Pancreas (tissue), 10 donors: ENCODE data around the gene TRIM4. TPM values are rescaled to one million over a fixed set of nuclear protein-coding genes. Genes with fewer than 3 reads are reported as not detected.

Experiments
- ATAC-seq, 4 donors: fragments of 200-7000 bp; cut with Tn5 transposase; one replicate each; pipeline versions ENCODE4 v1.8.0 to v1.9.1; 2020; ENCODE audit warnings: mild to moderate bottlenecking in 4 of 4, moderate library complexity in 4 of 4
- DNase-seq, 6 donors: peaks; one replicate each; pipeline ENCODE4 v3.0.0-alpha.2; 2020
- FAIRE-seq: peaks from 2 replicates; lab custom pipeline; 2012; peaks lifted over from hg19 to GRCh38; lab: Jason Lieb, UNC
- H3K27ac ChIP-seq, 4 donors: fragments of 200-600 bp; sonication (generic); 1 replicate in 3 of 4; 2 replicates in 1 of 4; pipeline versions ENCODE4 v1.5.0 to v1.8.0; 2020
- H3K27me3 ChIP-seq, 4 donors: fragments of 200-600 bp; one replicate each; pipeline ENCODE4 v1.8.0; 2021
- H3K36me3 ChIP-seq, 3 donors: fragments of 200-600 bp; sonication (generic) in 1 of 3; one replicate each; pipeline versions ENCODE4 v1.5.0 to v1.8.0; 2020 to 2021
- H3K4me1 ChIP-seq, 3 donors: fragments of 200-600 bp; one replicate each; pipeline ENCODE4 v1.8.0; 2021
- H3K4me3 ChIP-seq, 4 donors: fragments of 200-600 bp; sonication (generic) in 2 of 4; one replicate each; pipeline versions ENCODE4 v1.5.0 to v1.8.0; 2020 to 2021
- H3K9me3 ChIP-seq, 4 donors: fragments of 200-600 bp; one replicate each; pipeline ENCODE4 v1.8.0; 2021
- WGBS, 2 donors: extraction: QIAGEN DNeasy Blood & Tissue Kit; methylation state at CpG; one replicate each; pipeline ENCODE4 v1.1.7; 2013; 5-methylcytosine and 5-hydroxymethylcytosine counted together
- intact Hi-C, 3 donors: fragments of 100-400 bp; cut with DNase I; formaldehyde crosslinking; loops; one replicate each; pipeline versions ENCODE4 v1.11.1 to v1.14.2; 2022
- polyA plus RNA-seq, 2 donors: library from polyadenylated mRNA; stranded (reverse); fragments of 200-250 nt; gene quantifications; one replicate each; pipeline ENCODE4 v1.2.3, GENCODE V29; 2013
- total RNA-seq, 6 donors: library from RNA; stranded (reverse); fragmentation: NEBNext Ultra II Directional in 4 of 6; extraction: Animal tissue kit (Norgen Biotek cat#: 25700) in 4 of 6; gene quantifications; one replicate each; pipeline versions ENCODE4 v1.2.1 to v1.2.4, GENCODE V29; 2021 to 2023
- TF ChIP-seq, protein P1 (sequence below), 4 donors: fragments of 200-600 bp; sonication (generic) in 3 of 4; IDR thresholded peaks; one replicate each; pipeline versions ENCODE4 v1.5.0 to v1.8.0; 2021; ENCODE audit warnings: antibody characterized with exemption in 4 of 4
- donor health status: healthy with polysubstance abuse.
- donor health status: DM: no; HTN: no; CAD: no; lungs with moderate emphysema.
- donor health status: DM: no; HTN: no; CAD: no.
- donor health status: control.
- donor health status: control.
- donor health status: Bipolar disorder and iron deficiency.
- donor health status: DM: yes; HTN: yes; CAD: no.
- donor health status: DM: no; HTN: no; CAD: no.
- donor health status: DM: no; HTN: no; CAD: no.
- donor health status: DM: yes; HTN: yes; CAD: no.

The TRIM4 gene
- total and polyA plus RNA-seq, 8 donors = 9.4 to 18.6 (median 15.7) TPM

DNA sequence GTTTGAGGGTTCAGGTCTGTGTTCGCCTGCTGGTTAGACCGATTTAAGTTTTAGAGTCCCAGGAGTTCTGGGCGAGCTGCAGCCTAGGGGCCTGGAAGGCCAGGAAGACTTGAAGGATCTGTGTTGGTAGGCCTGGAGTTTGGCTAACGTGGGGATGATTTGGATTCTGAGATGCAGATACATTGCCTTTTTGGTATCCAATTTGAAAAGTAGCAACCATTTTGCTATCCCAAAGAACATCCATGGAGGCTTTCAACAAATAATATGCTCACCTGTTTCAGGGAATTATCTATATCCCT lies 433 bp upstream of the TRIM4 start:
- 41 to 46% methylated on average over 4 of the region's 4 CpGs for WGBS, 2 donors
- no peaks in the 10 kb centered on the region for H3K9me3 ChIP-seq
- H3K36me3 ChIP-seq = no peaks in the 10 kb centered on the region
- H3K4me1 ChIP-seq = peaks cover 17 to 22% (median 21%) of the 10 kb centered on the region in 3 donors
- TF ChIP-seq, protein P1, sequence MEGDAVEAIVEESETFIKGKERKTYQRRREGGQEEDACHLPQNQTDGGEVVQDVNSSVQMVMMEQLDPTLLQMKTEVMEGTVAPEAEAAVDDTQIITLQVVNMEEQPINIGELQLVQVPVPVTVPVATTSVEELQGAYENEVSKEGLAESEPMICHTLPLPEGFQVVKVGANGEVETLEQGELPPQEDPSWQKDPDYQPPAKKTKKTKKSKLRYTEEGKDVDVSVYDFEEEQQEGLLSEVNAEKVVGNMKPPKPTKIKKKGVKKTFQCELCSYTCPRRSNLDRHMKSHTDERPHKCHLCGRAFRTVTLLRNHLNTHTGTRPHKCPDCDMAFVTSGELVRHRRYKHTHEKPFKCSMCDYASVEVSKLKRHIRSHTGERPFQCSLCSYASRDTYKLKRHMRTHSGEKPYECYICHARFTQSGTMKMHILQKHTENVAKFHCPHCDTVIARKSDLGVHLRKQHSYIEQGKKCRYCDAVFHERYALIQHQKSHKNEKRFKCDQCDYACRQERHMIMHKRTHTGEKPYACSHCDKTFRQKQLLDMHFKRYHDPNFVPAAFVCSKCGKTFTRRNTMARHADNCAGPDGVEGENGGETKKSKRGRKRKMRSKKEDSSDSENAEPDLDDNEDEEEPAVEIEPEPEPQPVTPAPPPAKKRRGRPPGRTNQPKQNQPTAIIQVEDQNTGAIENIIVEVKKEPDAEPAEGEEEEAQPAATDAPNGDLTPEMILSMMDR (IDR thresholded peaks at IDR 0.05) = no peak
- DNase-seq = no peak
- peak overlapping the region; percentile 85 to 96 (median 88) for H3K4me3 ChIP-seq
- no peak for FAIRE-seq
- intact Hi-C loops = loop anchor here in 1 of 3 donors (10.0 kb wide), 2 partner anchors 65 to 135 kb away; no protein-coding TSS in a partner anchor
- H3K27ac ChIP-seq = peak overlapping the region; percentile 85 to 90 (median 89)
- peak in 1 of 4 donors; percentile 14 for ATAC-seq
- H3K27me3 ChIP-seq = no peaks in the 10 kb centered on the region

DNA sequence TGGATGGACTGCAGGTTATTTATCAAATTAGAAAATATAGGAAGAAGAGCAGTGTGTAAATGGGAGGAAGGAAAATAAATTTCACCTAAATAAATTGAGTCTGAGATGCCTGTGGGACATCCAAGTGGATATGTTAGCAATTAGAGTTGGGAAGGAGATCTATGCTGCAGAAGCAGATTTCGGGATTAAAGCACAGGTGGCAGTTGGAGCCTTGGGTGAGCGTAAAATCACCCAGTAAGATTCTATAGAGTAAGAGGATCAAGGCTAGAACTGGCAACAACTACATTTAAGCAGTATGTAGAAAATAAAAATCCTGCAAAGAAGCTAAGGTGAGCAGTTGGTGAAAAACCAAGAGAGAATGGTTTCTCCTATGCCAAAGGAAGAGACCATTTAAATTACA lies 8.4 kb downstream of the TRIM4 start:
- no peak for FAIRE-seq
- intact Hi-C loops = no loop called here
- 96 to 97% methylated on average over 2 of the region's 2 CpGs for WGBS, 2 donors

DNA sequence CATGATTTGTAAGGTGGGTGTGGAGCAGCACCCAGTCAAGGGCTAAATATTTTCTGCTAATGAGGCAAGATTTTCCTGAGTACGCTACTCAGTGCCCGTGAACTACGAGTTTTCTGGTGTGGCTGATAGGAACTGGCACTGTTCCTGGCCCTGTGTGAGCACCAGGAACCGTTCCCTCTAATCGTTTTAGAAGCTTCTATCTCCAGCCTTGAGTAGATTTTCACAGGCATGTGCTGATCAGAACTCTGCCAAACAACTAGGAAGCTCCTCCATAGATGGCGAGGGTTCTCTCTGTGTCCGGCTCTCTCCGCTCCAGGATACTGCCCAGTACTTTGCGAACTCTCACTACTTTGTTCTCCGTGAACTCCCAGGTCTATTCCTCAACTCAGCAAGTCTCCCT lies 17.7 kb downstream of the TRIM4 start:
- DNase-seq = no peak
- Histone ChIP-seq H3K4me3 (no peak overlapping the region), H3K27ac (no peak overlapping the region), H3K27me3 (no peaks in the 10 kb centered on the region), H3K4me1 (no peaks in the 10 kb centered on the region), H3K36me3 (peaks cover 4 to 30% (median 9%) of the 10 kb centered on the region in 3 donors), H3K9me3 (no peaks in the 10 kb centered on the region)
- intact Hi-C loops = no loop called here
- TF ChIP-seq, protein P1 (IDR thresholded peaks at IDR 0.05) = no peak
- FAIRE-seq = no peak
- no peak for ATAC-seq
- WGBS, 2 donors = 92 to 94% methylated on average over 10 of the region's 10 CpGs

More for the DNA sequence above, 8.4 kb downstream of the TRIM4 start:
- peaks cover 0 to 25% (median 10%) of the 10 kb centered on the region in 3 donors for H3K36me3 ChIP-seq
- peaks cover 0 to 3% (median 0%) of the 10 kb centered on the region in 3 donors for H3K4me1 ChIP-seq
- DNase-seq (no peak), ATAC-seq (no peak)
- H3K27ac ChIP-seq = no peak overlapping the region
- no peak overlapping the region for H3K4me3 ChIP-seq
- TF ChIP-seq, protein P1 (IDR thresholded peaks at IDR 0.05) = no peak
- H3K9me3 ChIP-seq = no peaks in the 10 kb centered on the region
- H3K27me3 ChIP-seq = no peaks in the 10 kb centered on the region

DNA sequence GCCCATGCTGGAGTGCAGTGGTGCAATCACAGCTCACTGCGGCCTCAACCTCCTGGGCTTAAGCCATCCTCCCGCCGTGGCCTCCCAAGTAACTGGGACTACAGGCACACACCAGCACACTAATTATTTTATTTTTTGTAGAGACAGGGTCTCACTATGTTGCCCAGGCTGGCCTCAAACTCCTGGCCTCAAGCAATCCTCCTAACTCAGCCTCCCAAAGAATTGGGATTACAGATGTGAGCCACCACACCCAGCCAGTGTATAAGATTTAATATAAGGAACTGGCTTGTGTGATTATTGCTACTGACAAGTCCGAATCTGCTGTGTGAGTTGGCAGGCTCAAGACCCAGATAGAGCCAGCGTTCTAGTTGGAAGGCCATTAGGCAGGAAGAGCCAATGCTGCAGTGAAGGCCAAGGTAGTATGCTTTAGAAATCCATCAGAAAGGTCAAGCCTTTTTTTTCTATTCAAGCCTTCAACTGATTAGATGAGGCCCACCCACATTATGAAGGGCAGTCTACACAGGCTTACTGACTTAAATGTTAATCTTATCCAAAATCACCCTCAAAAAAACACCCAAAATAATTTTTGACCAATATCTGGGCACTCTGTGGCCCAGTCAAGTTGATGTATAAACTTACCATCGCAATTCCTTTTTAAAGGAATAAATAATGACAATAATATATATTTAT lies 19.4 kb downstream of the TRIM4 start:
- TF ChIP-seq, protein P1 (IDR thresholded peaks at IDR 0.05) = no peak
- Histone ChIP-seq H3K9me3 (no peaks in the 10 kb centered on the region), H3K27ac (no peak overlapping the region), H3K4me1 (no peaks in the 10 kb centered on the region), H3K36me3 (peaks cover 4 to 29% (median 9%) of the 10 kb centered on the region in 3 donors), H3K4me3 (no peak overlapping the region), H3K27me3 (no peaks in the 10 kb centered on the region)
- ATAC-seq (no peak), DNase-seq (no peak), FAIRE-seq (no peak)
- 96 to 99% methylated on average over 6 of the region's 6 CpGs for WGBS, 2 donors
- intact Hi-C loops = no loop called here

DNA sequence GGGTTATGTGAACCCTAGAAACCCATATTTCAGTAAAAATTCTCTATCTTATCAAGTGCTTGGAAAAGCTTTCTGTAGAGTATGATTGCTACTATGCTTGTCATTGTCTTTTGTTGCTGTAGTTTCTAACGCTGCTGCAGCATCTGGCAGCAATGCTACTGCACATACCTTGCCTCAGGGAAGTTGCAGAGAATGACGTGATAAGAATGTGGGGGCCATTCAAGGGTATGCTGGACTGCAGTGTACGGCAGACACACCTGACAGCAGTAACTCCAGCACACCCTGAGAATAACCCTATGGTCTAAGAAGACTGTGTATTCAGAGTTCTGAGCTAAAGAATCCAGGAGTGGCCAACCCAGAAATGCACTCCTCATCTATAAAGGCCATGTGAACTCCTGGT lies 20.5 kb downstream of the TRIM4 start:
- intact Hi-C loops = no loop called here
- no peak for DNase-seq
- 80 to 85% methylated on average over 3 of the region's 3 CpGs for WGBS, 2 donors
- Histone ChIP-seq H3K4me3 (no peak overlapping the region), H3K9me3 (no peaks in the 10 kb centered on the region), H3K36me3 (peaks cover 4 to 29% (median 5%) of the 10 kb centered on the region in 3 donors), H3K4me1 (no peaks in the 10 kb centered on the region), H3K27ac (no peak overlapping the region), H3K27me3 (no peaks in the 10 kb centered on the region)
- ATAC-seq = no peak
- no peak for FAIRE-seq
- TF ChIP-seq, protein P1 (IDR thresholded peaks at IDR 0.05) = no peak
